ENCODE data around the gene SPATA33.
A peak's percentile ranks its signal among the peaks of the same experiment; 100 is the strongest.

The SPATA33 gene

GRCh38 chr16:89711601-89712273, 54.1 kb downstream of the SPATA33 start:
- DNase-seq = peak; percentile 44

- no peak for DNase-seq
Observed at GRCh38 chr16:89712274-89712781, 54.7 kb downstream of the SPATA33 start.

- DNase-seq = no peak
Observed at GRCh38 chr16:89716493-89716892, 58.9 kb downstream of the SPATA33 start.

- no peak for DNase-seq
Observed at GRCh38 chr16:89716916-89717687, 59.5 kb downstream of the SPATA33 start.

- DNase-seq = no peak
Observed at GRCh38 chr16:89717688-89718505, 60.3 kb downstream of the SPATA33 start.
